HG02798 (cell line): ENCODE measurements around the gene TGFB1I1.
"Not testable (repeated sequence)": the region's sequence is repeated elsewhere in the genome, so short reads cannot be mapped to it uniquely, and the experiment has no call there.

Experiments used
- ATAC-seq: cut with Tn5 transposase; IDR thresholded peaks from one replicate; pipeline ENCODE4 v1.9.1; 2021; ENCODE audit warnings: mild to moderate bottlenecking; ENCODE audit not compliant: unreplicated experiment, poor library complexity

TGFB1I1 gene

GRCh38 chr16:31467151-31467773, 4.7 kb upstream of the TGFB1I1 start:
- ATAC-seq, result no peak

DNA sequence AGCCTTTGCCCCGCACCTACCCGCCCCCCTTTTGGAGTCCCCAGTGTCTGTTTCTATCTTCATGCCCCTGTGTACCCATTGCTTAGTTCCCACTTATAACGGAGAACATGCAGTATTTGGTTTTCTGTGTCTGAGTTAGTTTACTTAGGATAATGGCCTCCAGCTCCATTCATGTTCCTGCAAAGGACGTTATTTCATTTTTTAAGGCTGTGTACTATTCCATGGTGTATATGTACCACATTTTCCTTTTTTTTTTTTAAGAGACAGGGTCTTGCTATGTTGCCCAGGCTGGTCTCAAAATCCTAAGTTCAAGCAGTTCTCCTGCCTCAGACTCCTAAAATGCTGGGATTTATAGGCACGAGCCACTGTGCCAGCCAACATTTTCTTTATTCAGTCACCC, 4.1 kb upstream of the TGFB1I1 start:
- no peak for ATAC-seq

GRCh38 chr16:31470615-31471014, 1.3 kb upstream of the TGFB1I1 start:
- no peak for ATAC-seq

DNA sequence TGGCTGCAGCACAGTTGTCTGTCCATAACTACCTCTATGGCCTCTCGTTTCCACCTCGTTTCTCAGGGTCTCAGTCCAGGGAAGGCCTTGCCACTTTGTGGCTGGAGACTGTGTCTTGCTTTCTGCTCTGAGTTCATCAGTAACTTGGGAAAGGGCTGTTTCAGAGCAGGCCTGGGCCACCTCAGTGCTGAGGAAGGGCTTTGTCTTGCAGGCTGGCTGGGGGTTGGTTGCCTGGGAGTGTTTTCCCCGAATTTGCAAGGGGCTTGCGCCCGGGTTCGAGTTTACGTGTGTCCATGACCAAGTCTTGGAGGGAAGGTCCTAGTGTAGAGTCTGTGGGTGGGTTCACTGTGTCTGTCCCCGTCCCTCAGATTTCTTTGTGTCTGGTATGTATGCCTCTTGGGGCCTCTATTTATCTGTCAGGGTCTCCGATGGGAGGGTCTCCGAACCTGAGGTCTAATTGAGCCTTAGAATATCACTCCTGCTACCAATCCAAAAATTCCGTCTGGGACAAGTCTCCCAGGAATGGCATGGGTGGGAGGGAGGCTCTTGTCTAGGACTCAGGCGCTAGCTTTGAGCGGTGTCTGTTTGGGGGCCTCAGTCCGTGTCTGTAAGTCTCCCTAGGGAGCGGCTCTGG, 594 bp upstream of the TGFB1I1 start:
- ATAC-seq, result no peak

DNA sequence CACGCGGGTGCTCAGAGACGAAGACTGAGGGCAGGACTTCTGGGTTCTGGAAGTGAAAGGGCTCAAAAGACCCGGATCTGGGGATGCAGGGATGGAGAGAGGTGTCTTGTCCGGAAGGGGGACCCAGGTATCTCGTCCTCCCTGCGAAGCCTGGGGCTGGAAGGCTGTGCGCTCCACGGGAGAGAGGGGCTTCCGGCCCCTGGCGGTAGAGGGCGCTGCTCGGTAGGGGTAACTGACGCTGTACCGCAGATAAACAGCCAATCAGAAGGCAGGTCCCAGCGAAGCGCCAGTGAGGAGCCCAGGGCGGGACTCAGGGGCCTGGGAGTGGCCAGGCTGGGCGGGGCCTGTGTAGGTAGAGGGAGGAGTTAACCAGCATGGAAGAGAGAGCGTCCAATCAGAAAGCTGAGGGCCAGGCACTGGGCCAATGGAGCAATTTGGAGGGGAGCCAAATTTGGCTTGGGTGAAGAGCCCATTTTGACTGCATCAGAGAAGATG, 804 bp downstream of the TGFB1I1 start:
- ATAC-seq, result peak; percentile 41

- no peak for ATAC-seq
Measured at GRCh38 chr16:31473264-31473984, 1.5 kb downstream of the TGFB1I1 start.

- ATAC-seq, result no peak
Measured at GRCh38 chr16:31474173-31474714, 2.3 kb downstream of the TGFB1I1 start.

DNA sequence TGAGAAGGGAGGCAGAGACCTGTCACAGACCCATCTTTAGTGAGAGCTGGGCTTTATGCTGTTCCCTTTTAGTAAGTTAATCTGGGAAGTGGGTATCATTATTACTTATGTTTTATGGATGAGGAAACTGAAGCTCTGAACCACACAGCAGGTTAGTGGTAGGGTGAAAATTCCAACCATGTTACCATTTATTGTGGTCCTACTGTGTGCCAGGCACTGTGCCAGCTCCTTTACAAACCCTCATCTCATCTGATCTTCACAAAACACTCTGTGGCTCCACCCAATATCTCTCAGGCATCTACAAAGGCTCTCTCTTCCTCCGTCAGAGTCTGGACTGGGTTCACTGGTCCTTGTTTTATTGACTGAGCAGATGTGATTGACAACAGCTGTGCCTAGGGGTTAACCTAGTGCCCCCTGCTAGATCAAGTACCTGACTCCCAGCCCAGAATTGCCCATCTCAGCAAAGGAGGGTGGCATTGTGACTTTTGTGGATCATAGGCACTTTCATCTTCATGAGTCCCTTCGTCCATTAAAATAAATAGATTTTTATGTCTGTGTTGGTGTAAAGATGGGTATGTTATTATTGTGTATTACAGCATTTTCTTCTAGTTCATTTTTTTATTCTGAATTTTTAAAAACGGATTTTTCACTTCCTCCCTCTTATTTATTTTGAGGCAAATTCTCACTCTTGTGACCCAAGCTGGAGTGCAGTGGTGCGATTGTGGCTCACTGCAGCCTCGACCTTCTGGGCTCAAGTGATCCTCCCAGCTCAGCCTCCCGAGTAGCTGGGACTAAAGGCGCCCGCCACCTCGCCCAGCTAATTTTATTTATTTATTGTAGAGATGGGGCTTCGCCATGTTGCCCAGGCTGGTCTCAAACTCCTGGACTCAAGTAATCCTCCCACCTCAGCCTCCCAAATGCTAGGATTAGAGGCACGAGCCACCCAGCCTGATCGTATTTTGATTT, 3.1 kb downstream of the TGFB1I1 start:
- no peak for ATAC-seq

DNA sequence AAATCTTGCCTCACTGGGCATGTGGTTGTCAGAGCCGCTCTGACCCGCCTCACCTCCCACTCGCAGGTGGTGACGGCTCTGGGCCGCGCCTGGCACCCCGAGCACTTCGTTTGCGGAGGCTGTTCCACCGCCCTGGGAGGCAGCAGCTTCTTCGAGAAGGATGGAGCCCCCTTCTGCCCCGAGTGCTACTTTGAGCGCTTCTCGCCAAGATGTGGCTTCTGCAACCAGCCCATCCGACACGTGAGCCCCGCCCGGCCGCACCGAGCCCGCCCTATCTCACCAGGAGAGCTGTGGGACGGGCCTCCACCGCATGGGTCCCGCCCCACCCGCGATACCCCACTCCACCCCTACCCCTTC, 4.0 kb downstream of the TGFB1I1 start:
- ATAC-seq, result no peak

GRCh38 chr16:31476303-31477219, 4.6 kb downstream of the TGFB1I1 start:
- peak; percentile 60 for ATAC-seq

DNA sequence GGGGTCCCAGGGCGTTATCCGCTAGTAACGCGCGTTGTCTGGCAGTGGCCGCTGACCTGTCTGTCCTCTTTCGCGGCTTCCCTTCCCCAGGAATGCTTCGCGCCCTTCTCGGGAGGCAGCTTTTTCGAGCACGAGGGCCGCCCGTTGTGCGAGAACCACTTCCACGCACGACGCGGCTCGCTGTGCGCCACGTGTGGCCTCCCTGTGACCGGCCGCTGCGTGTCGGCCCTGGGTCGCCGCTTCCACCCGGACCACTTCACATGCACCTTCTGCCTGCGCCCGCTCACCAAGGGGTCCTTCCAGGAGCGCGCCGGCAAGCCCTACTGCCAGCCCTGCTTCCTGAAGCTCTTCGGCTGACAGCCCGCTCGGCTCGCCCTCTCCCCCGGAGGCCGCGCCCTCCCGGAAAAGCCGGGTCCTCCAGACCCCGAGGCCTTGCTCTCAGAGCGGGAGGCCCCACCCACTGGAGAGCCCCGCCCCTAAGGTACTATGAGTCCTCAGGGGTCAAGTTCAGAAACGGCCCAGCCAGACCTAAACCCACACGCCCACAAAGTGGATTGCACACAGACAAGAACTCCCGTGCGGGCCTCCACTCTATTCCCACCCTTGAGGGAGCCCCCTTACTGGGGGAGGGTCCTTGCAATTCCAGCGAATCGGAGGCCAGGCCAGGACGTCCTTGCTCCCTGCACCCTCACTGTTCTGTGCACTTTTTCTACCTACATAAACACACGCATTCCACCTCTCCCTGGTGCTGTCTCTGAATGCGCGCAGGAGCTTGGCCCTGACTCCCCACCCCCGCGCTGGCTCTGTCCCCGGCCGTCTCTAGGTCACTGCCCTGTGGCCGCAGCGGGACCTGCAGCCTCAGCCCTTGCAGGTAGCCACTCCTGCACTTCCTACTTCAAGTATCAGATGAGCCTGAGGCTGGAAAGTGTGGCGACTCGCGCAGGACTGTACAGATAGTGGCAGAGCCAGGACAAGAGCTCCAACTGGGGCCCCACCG, 5.6 kb downstream of the TGFB1I1 start:
- no peak for ATAC-seq

DNA sequence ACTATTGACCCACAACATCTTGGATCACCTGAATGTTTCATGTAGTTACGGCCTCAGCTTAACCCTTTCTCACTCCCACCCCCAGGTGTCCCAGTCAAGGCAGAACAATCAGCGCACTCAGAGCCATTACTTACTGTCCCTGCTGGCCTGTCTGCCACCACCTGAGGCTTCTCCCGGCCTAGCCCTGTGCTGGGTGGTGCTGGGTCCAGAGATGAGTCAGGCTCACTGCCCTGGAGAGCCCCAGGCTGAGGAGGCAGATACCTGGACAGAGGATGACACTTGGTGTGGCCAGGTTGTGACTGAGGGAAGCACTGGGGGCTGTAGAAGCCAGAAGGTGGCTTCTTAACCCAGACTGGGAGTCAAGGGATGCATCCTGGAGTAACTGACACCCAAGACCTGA, 7.0 kb downstream of the TGFB1I1 start:
- no peak for ATAC-seq

- ATAC-seq, result no peak
Measured at GRCh38 chr16:31479751-31480150, 7.8 kb downstream of the TGFB1I1 start.

DNA sequence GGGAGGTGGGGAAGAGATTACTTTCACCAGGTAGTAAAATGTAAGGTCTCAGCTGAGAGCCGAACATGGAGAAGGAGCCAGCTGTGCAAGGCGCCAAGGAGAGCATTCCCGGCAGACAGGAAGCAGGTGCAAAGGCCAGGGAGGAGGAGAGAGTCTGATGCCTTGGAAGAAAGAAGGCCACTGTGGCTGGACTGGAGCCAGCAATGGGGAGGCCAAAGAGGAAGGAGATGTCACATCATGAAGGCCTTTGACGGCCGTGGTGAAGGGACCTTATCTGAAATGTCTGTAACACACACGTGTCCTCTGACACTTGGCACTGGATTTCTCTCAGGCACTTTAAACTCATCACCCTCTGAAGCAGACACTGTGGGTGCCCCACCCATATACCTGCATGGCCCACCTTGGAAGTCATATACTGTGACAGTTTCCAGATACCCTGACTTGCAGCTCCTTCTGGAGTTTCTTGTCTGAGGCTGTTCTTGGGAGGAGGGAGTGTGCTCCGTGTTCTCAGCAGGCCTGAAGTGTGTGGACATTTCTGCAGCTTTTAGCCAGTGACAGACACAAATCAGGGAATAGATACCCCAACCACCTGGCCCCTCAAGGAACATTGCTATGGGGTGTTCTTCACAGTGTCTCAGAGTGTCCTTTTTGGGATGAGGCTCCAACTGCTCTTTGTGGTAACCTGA, 9.0 kb downstream of the TGFB1I1 start:
- no peak for ATAC-seq

- ATAC-seq, result no peak
Measured at GRCh38 chr16:31483081-31483480, 11.1 kb downstream of the TGFB1I1 start, which contains the start of gene SLC5A2. Gene SLC5A2, plus strand, starts transcription at chr16:31483123. Its CDS starts 14 bp downstream, at chr16:31483137.

DNA sequence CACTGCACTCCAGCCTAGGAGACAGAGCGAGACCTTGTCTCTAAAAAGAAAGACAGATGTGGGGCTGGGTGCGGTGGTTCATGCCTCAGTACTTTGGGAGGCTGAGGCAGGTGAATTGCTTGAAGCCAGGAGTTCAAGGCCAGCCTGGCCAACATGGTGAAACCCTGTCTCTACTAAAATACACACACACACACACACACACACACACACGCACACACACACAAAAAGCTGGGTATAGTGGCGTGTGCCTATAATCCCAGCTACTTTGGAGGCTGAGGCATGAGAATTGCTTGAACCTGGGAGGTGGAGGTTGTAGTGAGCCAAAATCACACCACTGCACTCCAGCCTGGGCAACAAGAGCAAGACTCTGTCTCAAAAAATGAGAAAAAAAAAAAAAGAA, 12.1 kb downstream of the TGFB1I1 start:
- ATAC-seq, result not testable (repeated sequence)

GRCh38 chr16:31484491-31485171, 12.7 kb downstream of the TGFB1I1 start:
- ATAC-seq, result no peak
